Stimulated activated CD4-positive, alpha-beta T cell treated with anti-CD3 and anti-CD28 coated beads, TNF-alpha, amount 100 ng/mL, for 48 hours (primary cell): Measurements from ENCODE around the gene DNAJC6.
"Not testable (repeated sequence)": the region's sequence is repeated elsewhere in the genome, so short reads cannot be mapped to it uniquely, and the experiment has no call there.

Source experiments
- DNase-seq, 3 donors: peaks; one replicate each; pipeline ENCODE4 v3.0.0-alpha.2; 2020; ENCODE audit warnings: low read depth in 3 of 3

DNAJC6 gene

GRCh38 chr1:65429078-65429477, 119.7 kb downstream of the DNAJC6 start:
- DNase-seq: no peak

- DNase-seq: no peak
Observed at GRCh38 chr1:65429806-65430205, 120.5 kb downstream of the DNAJC6 start.

- DNase-seq: no peak
Observed at GRCh38 chr1:65431111-65431705, 121.9 kb downstream of the DNAJC6 start.

GRCh38 chr1:65432918-65433317, 123.6 kb downstream of the DNAJC6 start:
- no peak for DNase-seq

- no peak for DNase-seq
Observed at GRCh38 chr1:65434255-65434654, 124.9 kb downstream of the DNAJC6 start.

GRCh38 chr1:65434760-65435159, 125.4 kb downstream of the DNAJC6 start:
- no peak for DNase-seq

GRCh38 chr1:65435987-65436386, 126.6 kb downstream of the DNAJC6 start:
- no peak for DNase-seq

- DNase-seq: no peak
Observed at GRCh38 chr1:65437616-65438015, 128.3 kb downstream of the DNAJC6 start.

GRCh38 chr1:65440322-65440900, 131.1 kb downstream of the DNAJC6 start:
- no peak for DNase-seq

GRCh38 chr1:65440915-65441314, 131.6 kb downstream of the DNAJC6 start:
- DNase-seq: no peak

GRCh38 chr1:65441464-65441863, 132.1 kb downstream of the DNAJC6 start:
- DNase-seq: no peak

- DNase-seq: no peak
Observed at GRCh38 chr1:65442442-65442841, 133.1 kb downstream of the DNAJC6 start.

- DNase-seq: no peak
Observed at GRCh38 chr1:65443647-65444046, 134.3 kb downstream of the DNAJC6 start.

GRCh38 chr1:65444128-65444640, 134.8 kb downstream of the DNAJC6 start:
- DNase-seq: no peak

- no peak for DNase-seq
Observed at GRCh38 chr1:65445837-65446236, 136.5 kb downstream of the DNAJC6 start.

- DNase-seq: no peak
Observed at GRCh38 chr1:65449214-65449823, 140.0 kb downstream of the DNAJC6 start.

- not testable (repeated sequence) for DNase-seq
Observed at GRCh38 chr1:65455678-65456077, 146.3 kb downstream of the DNAJC6 start.

GRCh38 chr1:65456481-65456880, 147.1 kb downstream of the DNAJC6 start:
- DNase-seq: no peak

GRCh38 chr1:65457868-65458267, 148.5 kb downstream of the DNAJC6 start:
- no peak for DNase-seq

GRCh38 chr1:65458730-65459396, 149.5 kb downstream of the DNAJC6 start:
- DNase-seq: no peak

- DNase-seq: no peak
Observed at GRCh38 chr1:65459397-65459768, 150.0 kb downstream of the DNAJC6 start.
